Measurements from ENCODE around the gene SLFN5.
"Not testable (repeated sequence)": the region's sequence is repeated elsewhere in the genome, so short reads cannot be mapped to it uniquely, and the experiment has no call there.

Gene SLFN5

GRCh38 chr17:35243561-35244340 lies 879 bp downstream of the SLFN5 start:
- DNase-seq = peak; percentile 70

- DNase-seq = peak; percentile 93
Measured at GRCh38 chr17:35244341-35245195, 1.7 kb downstream of the SLFN5 start.

GRCh38 chr17:35245196-35245486 lies 2.3 kb downstream of the SLFN5 start:
- no peak for DNase-seq

GRCh38 chr17:35252651-35253050 lies 9.8 kb downstream of the SLFN5 start:
- DNase-seq = no peak

- DNase-seq = no peak
Measured at GRCh38 chr17:35254107-35254773, 11.4 kb downstream of the SLFN5 start.

GRCh38 chr17:35255316-35255715 lies 12.4 kb downstream of the SLFN5 start:
- no peak for DNase-seq

- DNase-seq = no peak
Measured at GRCh38 chr17:35256629-35257028, 13.8 kb downstream of the SLFN5 start.

GRCh38 chr17:35257208-35257659 lies 14.4 kb downstream of the SLFN5 start:
- no peak for DNase-seq

GRCh38 chr17:35259001-35259400 lies 16.1 kb downstream of the SLFN5 start:
- DNase-seq = no peak

GRCh38 chr17:35265071-35265470 lies 22.2 kb downstream of the SLFN5 start:
- no peak for DNase-seq

GRCh38 chr17:35265566-35266141 lies 22.8 kb downstream of the SLFN5 start:
- DNase-seq = no peak

GRCh38 chr17:35274167-35275066 lies 31.5 kb downstream of the SLFN5 start:
- not testable (repeated sequence) for DNase-seq

GRCh38 chr17:35278454-35278853 lies 35.6 kb downstream of the SLFN5 start:
- not testable (repeated sequence) for DNase-seq

GRCh38 chr17:35278876-35279275 lies 36.0 kb downstream of the SLFN5 start:
- not testable (repeated sequence) for DNase-seq

- DNase-seq = no peak
Measured at GRCh38 chr17:35283767-35284166, 40.9 kb downstream of the SLFN5 start.

- DNase-seq = no peak
Measured at GRCh38 chr17:35284955-35285354, 42.1 kb downstream of the SLFN5 start.

- DNase-seq = peak; percentile 15
Measured at GRCh38 chr17:35286120-35286781, 43.4 kb downstream of the SLFN5 start.

- DNase-seq = no peak
Measured at GRCh38 chr17:35287286-35287811, 44.5 kb downstream of the SLFN5 start.

GRCh38 chr17:35289222-35289621 lies 46.4 kb downstream of the SLFN5 start:
- DNase-seq = no peak

GRCh38 chr17:35291802-35292201 lies 48.9 kb downstream of the SLFN5 start:
- no peak for DNase-seq

- DNase-seq = no peak
Measured at GRCh38 chr17:35293151-35293847, 50.4 kb downstream of the SLFN5 start.
